AG09309 (cell line): Measurements from ENCODE around the gene LRRC8D.
"Not testable (repeated sequence)": the region's sequence is repeated elsewhere in the genome, so short reads cannot be mapped to it uniquely, and the experiment has no call there.

Experiments used
- DNase-seq: peaks from one replicate; pipeline ENCODE4 v3.0.0-alpha.2; 2010; ENCODE audit warnings: low read depth
- H3K4me3 ChIP-seq: 2 replicates; pipeline ENCODE4 v1.5.1; 2011; ENCODE audit warnings: mild to moderate bottlenecking, low read depth, low read length, moderate library complexity; ENCODE audit not compliant: control insufficient read depth
- CTCF ChIP-seq: IDR thresholded peaks from 2 replicates; pipeline ENCODE4 v1.5.1; 2011; ENCODE audit warnings: mild to moderate bottlenecking, low read depth, low read length, inconsistent platforms; ENCODE audit not compliant: insufficient read depth, control insufficient read depth; ENCODE audit errors: missing control alignments

Gene LRRC8D

GRCh38 chr1:89975540-89976125, 154.8 kb downstream of the LRRC8D start:
- no peak overlapping the region for H3K4me3 ChIP-seq
- no peak for TF ChIP-seq CTCF
- DNase-seq, result no peak

- no peak for DNase-seq
- no peak for TF ChIP-seq CTCF
- H3K4me3 ChIP-seq, result no peak overlapping the region
Measured at GRCh38 chr1:89978755-89979154, 157.9 kb downstream of the LRRC8D start.

GRCh38 chr1:89980605-89981004, 159.8 kb downstream of the LRRC8D start:
- no peak for TF ChIP-seq CTCF
- no peak for DNase-seq
- no peak overlapping the region for H3K4me3 ChIP-seq

GRCh38 chr1:89982846-89983245, 162.0 kb downstream of the LRRC8D start:
- not testable (repeated sequence) for H3K4me3 ChIP-seq, DNase-seq

- H3K4me3 ChIP-seq, DNase-seq: not testable (repeated sequence)
Measured at GRCh38 chr1:89984564-89985116, 163.8 kb downstream of the LRRC8D start.

GRCh38 chr1:89986020-89986419, 165.2 kb downstream of the LRRC8D start:
- no peak overlapping the region for H3K4me3 ChIP-seq
- TF ChIP-seq CTCF, result no peak
- no peak for DNase-seq
